Choroid plexus epithelial cell (primary cell): Measurements from ENCODE around the gene TEC.

Experiments used
- DNase-seq: peaks from one replicate; pipeline ENCODE4 v3.0.0-alpha.2; 2010; ENCODE audit warnings: low read depth
- H3K4me3 ChIP-seq: 2 replicates; pipeline ENCODE4 v1.5.1; 2011; ENCODE audit warnings: low read depth, mild to moderate bottlenecking, control low read depth, low read length, moderate library complexity
- TF ChIP-seq, protein P1 (sequence below): conservative IDR thresholded peaks from 2 replicates; pipeline ENCODE4 v1.5.1; 2011; ENCODE audit warnings: low read depth, mild to moderate bottlenecking, control low read depth, inconsistent platforms, low read length, moderate library complexity

Gene TEC

DNA sequence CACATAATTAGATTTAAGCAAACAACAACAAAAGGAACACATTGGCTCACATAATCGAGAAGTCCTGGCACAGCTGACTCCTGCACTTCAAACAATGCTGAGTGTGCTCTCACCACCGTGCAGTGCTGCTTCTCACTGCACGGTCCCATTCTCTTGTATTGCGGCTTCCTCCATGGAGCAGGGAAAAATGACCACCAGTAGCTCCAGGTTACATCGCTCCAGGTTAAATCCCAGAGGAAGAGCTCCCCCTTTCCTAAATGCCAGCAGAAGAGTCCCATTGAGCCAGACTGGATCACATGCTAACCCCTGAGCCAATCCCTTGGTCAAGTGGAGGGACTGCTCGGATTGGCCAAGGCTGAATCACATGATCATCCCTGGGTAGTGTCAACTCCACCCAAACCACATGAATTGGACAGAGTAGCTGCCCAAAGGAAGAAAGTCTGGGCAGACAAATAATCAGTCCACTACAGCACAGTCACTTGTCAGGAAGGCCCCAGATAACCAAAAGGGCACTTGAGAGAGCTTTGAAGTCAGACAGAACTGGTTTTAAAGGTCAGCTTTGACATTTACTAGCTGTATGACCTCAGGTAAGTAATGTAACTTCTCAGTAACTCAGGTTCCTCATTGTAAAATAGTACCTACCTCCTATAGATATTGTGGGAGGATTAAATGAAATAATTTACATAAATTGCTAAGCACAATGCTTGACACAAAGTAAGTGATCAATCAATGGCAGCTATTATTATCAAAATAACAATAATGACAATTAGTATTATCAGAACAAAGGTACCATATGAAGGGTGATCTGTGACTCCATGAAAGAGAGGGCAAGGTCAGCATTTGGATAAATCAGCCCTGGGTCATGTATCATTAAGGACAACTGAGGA, 14.3 kb downstream of the TEC start:
- H3K4me3 ChIP-seq: no peak overlapping the region
- TF ChIP-seq, protein P1, sequence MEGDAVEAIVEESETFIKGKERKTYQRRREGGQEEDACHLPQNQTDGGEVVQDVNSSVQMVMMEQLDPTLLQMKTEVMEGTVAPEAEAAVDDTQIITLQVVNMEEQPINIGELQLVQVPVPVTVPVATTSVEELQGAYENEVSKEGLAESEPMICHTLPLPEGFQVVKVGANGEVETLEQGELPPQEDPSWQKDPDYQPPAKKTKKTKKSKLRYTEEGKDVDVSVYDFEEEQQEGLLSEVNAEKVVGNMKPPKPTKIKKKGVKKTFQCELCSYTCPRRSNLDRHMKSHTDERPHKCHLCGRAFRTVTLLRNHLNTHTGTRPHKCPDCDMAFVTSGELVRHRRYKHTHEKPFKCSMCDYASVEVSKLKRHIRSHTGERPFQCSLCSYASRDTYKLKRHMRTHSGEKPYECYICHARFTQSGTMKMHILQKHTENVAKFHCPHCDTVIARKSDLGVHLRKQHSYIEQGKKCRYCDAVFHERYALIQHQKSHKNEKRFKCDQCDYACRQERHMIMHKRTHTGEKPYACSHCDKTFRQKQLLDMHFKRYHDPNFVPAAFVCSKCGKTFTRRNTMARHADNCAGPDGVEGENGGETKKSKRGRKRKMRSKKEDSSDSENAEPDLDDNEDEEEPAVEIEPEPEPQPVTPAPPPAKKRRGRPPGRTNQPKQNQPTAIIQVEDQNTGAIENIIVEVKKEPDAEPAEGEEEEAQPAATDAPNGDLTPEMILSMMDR: no peak
- DNase-seq: no peak

DNA sequence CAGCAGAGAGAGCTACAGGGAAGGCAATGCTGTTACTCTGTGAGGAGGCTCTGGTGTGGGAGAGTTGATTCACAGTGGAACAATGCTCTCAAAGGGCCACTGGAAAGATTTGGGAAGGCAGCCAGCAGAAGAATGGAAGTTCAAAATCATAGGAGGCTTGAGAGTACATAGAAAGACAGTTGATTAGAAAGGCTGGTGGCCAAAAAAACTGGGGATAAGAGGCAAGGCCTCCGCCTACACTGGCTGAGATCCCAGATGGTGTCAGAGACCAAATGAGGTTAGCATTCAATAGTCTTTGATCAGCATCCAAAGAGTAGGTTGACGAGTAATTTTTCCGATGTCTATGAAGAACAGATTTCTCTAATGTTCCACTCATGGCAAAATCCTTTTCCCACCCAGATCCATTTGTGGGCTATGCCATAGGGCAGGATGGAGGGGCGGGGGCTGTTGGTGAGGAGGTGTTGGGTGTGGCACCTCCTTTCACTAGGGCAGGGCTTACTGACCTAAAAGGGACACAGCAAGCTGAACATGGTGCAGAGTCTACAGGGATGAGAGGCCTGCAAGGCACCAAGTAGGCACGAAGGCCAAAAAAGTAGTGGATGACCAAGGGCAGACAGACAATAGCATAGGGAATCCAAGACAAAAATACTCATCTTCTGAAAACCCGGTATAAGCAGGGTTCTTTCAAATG, 15.1 kb downstream of the TEC start:
- peak; percentile 85 for DNase-seq
- H3K4me3 ChIP-seq: no peak overlapping the region
- TF ChIP-seq, protein P1: no peak

DNA sequence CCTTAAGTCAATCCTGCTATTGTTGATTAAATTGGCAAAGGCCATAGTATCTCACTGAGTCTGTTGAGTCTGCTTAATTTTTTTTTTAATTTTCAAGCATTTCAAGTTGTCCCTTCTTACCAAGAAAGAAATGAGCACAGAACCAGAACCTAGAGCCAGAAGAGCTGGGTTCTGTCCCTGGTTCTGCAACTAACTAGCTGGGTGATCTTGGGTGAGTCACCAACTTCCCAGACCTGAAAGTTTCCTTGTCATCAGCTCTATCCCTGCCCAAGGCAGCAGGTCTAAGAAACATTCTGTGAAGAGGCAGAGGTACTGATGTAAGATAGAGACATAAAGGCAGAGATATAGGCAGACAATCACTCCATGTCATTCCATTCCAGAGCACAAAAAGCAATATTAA, 17.3 kb downstream of the TEC start:
- H3K4me3 ChIP-seq: no peak overlapping the region
- TF ChIP-seq, protein P1: no peak
- DNase-seq: no peak

DNA sequence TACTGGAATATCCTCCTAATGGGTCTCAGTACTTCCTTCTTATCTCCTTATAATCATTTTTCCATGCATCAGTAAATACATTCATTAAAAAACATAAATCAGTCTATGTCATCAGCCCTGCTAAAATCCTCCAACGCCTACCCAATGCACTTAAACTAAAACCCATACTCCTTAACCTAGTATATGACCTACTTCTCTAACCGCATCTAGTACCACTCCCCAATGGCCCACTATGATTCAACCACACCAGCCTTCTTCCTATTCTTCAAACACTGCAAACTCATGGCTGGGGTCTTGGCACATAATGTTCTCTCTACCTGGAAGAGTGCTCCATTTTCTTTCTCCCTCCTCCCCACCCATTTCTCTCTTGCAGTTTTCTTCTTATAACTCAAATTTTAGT, 18.7 kb downstream of the TEC start:
- DNase-seq: no peak
- TF ChIP-seq, protein P1: no peak
- no peak overlapping the region for H3K4me3 ChIP-seq

DNA sequence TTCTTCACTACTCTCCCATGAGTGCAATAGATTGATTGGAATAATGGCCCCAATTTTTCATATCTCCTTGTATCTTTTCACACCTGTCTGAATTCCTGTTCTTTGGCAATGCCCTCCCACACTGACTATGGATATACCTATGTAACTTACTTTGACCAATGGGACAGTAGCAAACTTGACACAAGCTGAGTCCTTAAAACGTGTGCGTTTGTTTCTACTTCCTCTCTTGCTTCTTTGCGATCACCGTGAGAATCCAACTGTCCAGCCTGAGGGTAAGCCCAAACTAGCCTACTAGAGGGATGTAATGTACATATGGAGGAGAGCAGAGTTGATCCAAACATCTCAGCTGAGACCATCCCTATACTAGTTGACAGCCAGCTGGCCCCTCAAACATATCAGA, 19.3 kb downstream of the TEC start:
- TF ChIP-seq, protein P1: no peak
- DNase-seq: no peak
- H3K4me3 ChIP-seq: no peak overlapping the region

DNA sequence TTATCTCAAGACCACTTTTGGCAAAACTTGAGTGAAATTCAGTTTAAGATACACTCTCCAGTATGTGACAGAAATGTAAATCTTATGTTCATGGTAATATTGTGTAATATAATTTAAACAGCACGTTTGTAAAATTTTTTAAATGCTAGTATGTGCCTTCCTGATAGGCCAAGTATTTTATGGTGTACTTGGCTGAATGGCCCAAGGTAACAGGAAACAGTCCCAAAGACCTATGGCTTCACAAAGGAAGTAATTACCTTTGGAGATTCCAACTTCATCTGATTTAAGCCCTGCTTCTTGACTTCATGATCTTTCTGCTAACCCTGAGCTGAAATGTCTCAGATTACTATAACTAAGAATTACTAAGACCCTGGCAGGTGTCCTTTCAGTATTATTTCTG, 20.3 kb downstream of the TEC start:
- DNase-seq: no peak
- no peak overlapping the region for H3K4me3 ChIP-seq
- TF ChIP-seq, protein P1: no peak
